Stimulated activated CD4-positive, alpha-beta T cell treated with anti-CD3 and anti-CD28 coated beads, Interleukin-15, amount 100 ng/mL, for 1 hour (primary cell): Measurements from ENCODE around the gene SH3PXD2B.
A peak's percentile ranks its signal among the peaks of the same experiment; 100 is the strongest.
"Not testable (repeated sequence)": the region's sequence is repeated elsewhere in the genome, so short reads cannot be mapped to it uniquely, and the experiment has no call there.

Experiments used
- DNase-seq, 2 donors: peaks; one replicate each; pipeline ENCODE4 v3.0.0-alpha.2; 2020; ENCODE audit warnings: low read depth in 1 of 2, low spot score in 1 of 2

SH3PXD2B gene

GRCh38 chr5:172305380-172305779 is 148.9 kb downstream of the SH3PXD2B start:
- no peak for DNase-seq

- DNase-seq = no peak
Measured at GRCh38 chr5:172303572-172304335, 150.6 kb downstream of the SH3PXD2B start.

GRCh38 chr5:172303162-172303561 is 151.2 kb downstream of the SH3PXD2B start:
- DNase-seq = no peak

- DNase-seq = no peak
Measured at GRCh38 chr5:172302047-172302710, 152.1 kb downstream of the SH3PXD2B start.

- DNase-seq = no peak
Measured at GRCh38 chr5:172299916-172300439, 154.3 kb downstream of the SH3PXD2B start.

- no peak for DNase-seq
Measured at GRCh38 chr5:172294831-172295230, 159.5 kb downstream of the SH3PXD2B start.

GRCh38 chr5:172293745-172294342 is 160.5 kb downstream of the SH3PXD2B start:
- DNase-seq = no peak

GRCh38 chr5:172293054-172293744 is 161.1 kb downstream of the SH3PXD2B start:
- peak; percentile 13 to 24 for DNase-seq

- not testable (repeated sequence) for DNase-seq
Measured at GRCh38 chr5:172291837-172292236, 162.5 kb downstream of the SH3PXD2B start.

- DNase-seq = no peak
Measured at GRCh38 chr5:172288465-172288864, 165.9 kb downstream of the SH3PXD2B start.

GRCh38 chr5:172287140-172287539 is 167.2 kb downstream of the SH3PXD2B start:
- not testable (repeated sequence) for DNase-seq

- DNase-seq = no peak
Measured at GRCh38 chr5:172285226-172286143, 168.8 kb downstream of the SH3PXD2B start.

GRCh38 chr5:172284611-172284980 is 169.7 kb downstream of the SH3PXD2B start:
- DNase-seq = no peak

GRCh38 chr5:172283862-172284610 is 170.3 kb downstream of the SH3PXD2B start:
- peak; percentile 61 to 72 for DNase-seq

GRCh38 chr5:172283020-172283861 is 171.1 kb downstream of the SH3PXD2B start, which contains the start of gene UBTD2:
TSS of gene UBTD2 (minus strand) at chr5:172283764. CDS start at chr5:172283665, 99 bp downstream.
- DNase-seq = peak; percentile 53 to 61

GRCh38 chr5:172282272-172283019 is 171.9 kb downstream of the SH3PXD2B start:
- no peak for DNase-seq

GRCh38 chr5:172281346-172281745 is 173.0 kb downstream of the SH3PXD2B start:
- DNase-seq = no peak

GRCh38 chr5:172280929-172281328 is 173.4 kb downstream of the SH3PXD2B start:
- DNase-seq = no peak
